ENCODE data around the gene NFAM1.

The NFAM1 gene

GRCh38 chr22:42396621-42397331 lies 35.4 kb downstream of the NFAM1 start:
- Histone ChIP-seq H3K4me1 (ENCODE audit: control insufficient read depth, insufficient read depth, low read length, poor library complexity, severe bottlenecking) (no peaks in the 10 kb centered on the region), H3K27ac (ENCODE audit: low read depth, low read length, severe bottlenecking) (no peak overlapping the region), H3K9me3 (ENCODE audit: control insufficient read depth, low read length) (no peaks in the 10 kb centered on the region), H3K36me3 (ENCODE audit: control insufficient read depth, insufficient read depth, low read length) (no peaks in the 10 kb centered on the region), H3K4me3 (ENCODE audit: extremely low read depth, insufficient read depth, low read length, poor library complexity, severe bottlenecking) (no peak overlapping the region)
- 76 to 79% methylated on average over 19 to 20 of the region's 24 CpGs for WGBS, 2 experiments (ENCODE audit: insufficient coverage in 2 of 2)

DNA sequence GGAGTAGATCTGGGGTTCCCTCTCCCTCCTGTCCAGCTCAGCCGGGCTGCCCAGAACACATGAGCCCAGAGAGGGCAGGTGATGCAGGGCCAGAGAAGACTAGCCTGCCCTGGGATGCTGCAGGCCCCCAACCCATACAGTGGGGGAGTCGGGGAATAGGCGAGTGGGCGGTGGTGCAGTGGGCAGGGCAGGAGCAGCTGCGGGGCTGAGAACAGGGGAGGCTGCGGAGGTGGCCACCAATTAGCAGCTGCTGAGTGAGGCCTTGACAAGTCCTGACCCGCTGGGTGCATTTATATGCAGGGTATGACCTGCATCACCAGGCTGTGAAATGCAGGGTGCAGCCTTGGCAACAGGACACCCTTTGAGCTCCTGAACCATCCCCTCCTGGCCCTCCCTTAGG lies 43.1 kb downstream of the NFAM1 start:
- Histone ChIP-seq H3K27ac (ENCODE audit: low read depth, low read length, severe bottlenecking) (no peak overlapping the region), H3K4me1 (ENCODE audit: control insufficient read depth, insufficient read depth, low read length, poor library complexity, severe bottlenecking) (peaks cover 3% of the 10 kb centered on the region), H3K4me3 (ENCODE audit: extremely low read depth, insufficient read depth, low read length, poor library complexity, severe bottlenecking) (no peak overlapping the region), H3K9me3 (ENCODE audit: control insufficient read depth, low read length) (no peaks in the 10 kb centered on the region), H3K36me3 (ENCODE audit: control insufficient read depth, insufficient read depth, low read length) (no peaks in the 10 kb centered on the region)
- 75 to 78% methylated on average over 6 of the region's 7 CpGs for WGBS, 2 experiments (ENCODE audit: insufficient coverage in 2 of 2)

DNA sequence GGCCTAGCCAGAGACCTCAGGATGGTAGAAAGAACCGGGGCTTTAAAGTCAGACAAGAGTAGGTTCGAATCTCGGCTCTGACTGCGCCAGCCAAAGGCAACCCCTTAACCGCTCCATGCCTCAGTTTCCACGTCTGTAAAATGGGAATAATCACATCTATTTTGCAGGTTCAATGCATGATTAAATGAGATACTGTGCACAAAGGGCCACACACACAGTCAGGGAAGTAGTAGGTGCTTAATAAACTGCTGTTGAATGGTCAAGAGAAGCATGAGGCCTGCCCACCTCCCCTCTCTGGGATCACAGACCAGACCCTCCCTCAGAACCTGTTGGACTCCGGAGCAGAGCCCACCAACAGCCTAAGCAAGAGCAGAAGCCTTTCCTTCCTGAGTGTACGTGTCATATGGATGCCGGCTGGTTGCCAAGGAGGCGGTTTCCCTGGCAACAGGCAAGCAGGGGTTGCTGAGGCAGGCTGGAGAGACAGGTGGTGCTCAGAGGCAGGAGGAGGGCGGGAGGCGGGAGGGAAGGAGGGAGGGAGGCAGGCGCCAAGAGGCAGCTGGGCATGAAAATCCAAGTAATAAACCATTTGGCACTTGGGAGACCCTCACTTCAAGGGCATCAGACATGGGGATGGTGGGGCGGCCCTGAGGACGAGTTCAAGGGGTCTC lies 43.9 kb downstream of the NFAM1 start:
- Histone ChIP-seq H3K9me3 (ENCODE audit: control insufficient read depth, low read length) (no peaks in the 10 kb centered on the region), H3K36me3 (ENCODE audit: control insufficient read depth, insufficient read depth, low read length) (no peaks in the 10 kb centered on the region), H3K4me1 (ENCODE audit: control insufficient read depth, insufficient read depth, low read length, poor library complexity, severe bottlenecking) (peaks cover 3% of the 10 kb centered on the region), H3K4me3 (ENCODE audit: extremely low read depth, insufficient read depth, low read length, poor library complexity, severe bottlenecking) (no peak overlapping the region), H3K27ac (ENCODE audit: low read depth, low read length, severe bottlenecking) (no peak overlapping the region)
- WGBS, 2 experiments (ENCODE audit: insufficient coverage in 2 of 2), result 79 to 86% methylated on average over 12 to 13 of the region's 15 CpGs

- no peaks in the 10 kb centered on the region for H3K36me3 ChIP-seq (ENCODE audit: control insufficient read depth, insufficient read depth, low read length)
- peaks cover 3% of the 10 kb centered on the region for H3K4me1 ChIP-seq (ENCODE audit: control insufficient read depth, insufficient read depth, low read length, poor library complexity, severe bottlenecking)
- 74 to 79% methylated on average over 4 to 6 of the region's 6 CpGs for WGBS, 2 experiments (ENCODE audit: insufficient coverage in 2 of 2)
- H3K4me3 ChIP-seq (ENCODE audit: extremely low read depth, insufficient read depth, low read length, poor library complexity, severe bottlenecking), result no peak overlapping the region
- H3K9me3 ChIP-seq (ENCODE audit: control insufficient read depth, low read length), result no peaks in the 10 kb centered on the region
- no peak overlapping the region for H3K27ac ChIP-seq (ENCODE audit: low read depth, low read length, severe bottlenecking)
These were observed 44.6 kb downstream of the NFAM1 start for GRCh38 chr22:42387631-42388030.

- Histone ChIP-seq H3K36me3 (ENCODE audit: control insufficient read depth, insufficient read depth, low read length) (no peaks in the 10 kb centered on the region), H3K27ac (ENCODE audit: low read depth, low read length, severe bottlenecking) (no peak overlapping the region), H3K4me1 (ENCODE audit: control insufficient read depth, insufficient read depth, low read length, poor library complexity, severe bottlenecking) (peaks cover 3% of the 10 kb centered on the region), H3K4me3 (ENCODE audit: extremely low read depth, insufficient read depth, low read length, poor library complexity, severe bottlenecking) (no peak overlapping the region), H3K9me3 (ENCODE audit: control insufficient read depth, low read length) (no peaks in the 10 kb centered on the region)
- WGBS, 2 experiments (ENCODE audit: insufficient coverage in 2 of 2), result 86 to 94% methylated on average over 8 of the region's 8 CpGs
These were observed 46.5 kb downstream of the NFAM1 start for GRCh38 chr22:42385696-42386095.

DNA sequence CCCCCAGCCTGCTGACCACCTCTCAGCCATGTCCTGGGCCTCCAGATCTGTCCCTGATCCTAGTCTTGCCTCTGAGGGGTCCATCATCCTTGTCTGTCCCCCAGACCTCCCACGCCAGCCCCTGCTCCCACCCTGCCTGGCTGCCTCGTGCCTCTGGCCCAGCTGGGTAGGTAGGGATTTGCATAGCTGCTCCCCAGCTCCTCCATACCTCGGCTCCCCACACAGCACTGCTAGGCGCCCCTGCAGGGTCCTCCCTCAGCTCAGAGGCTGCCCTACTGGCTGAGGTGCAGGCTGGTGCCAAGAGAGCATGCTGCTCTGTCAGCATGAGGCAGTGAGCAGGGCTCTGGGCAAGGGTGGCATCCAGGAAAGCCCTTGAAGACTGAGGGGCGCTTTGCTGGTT lies 47.7 kb downstream of the NFAM1 start:
- Histone ChIP-seq H3K27ac (ENCODE audit: low read depth, low read length, severe bottlenecking) (no peak overlapping the region), H3K9me3 (ENCODE audit: control insufficient read depth, low read length) (no peaks in the 10 kb centered on the region), H3K4me1 (ENCODE audit: control insufficient read depth, insufficient read depth, low read length, poor library complexity, severe bottlenecking) (peaks cover 3% of the 10 kb centered on the region), H3K4me3 (ENCODE audit: extremely low read depth, insufficient read depth, low read length, poor library complexity, severe bottlenecking) (no peak overlapping the region), H3K36me3 (ENCODE audit: control insufficient read depth, insufficient read depth, low read length) (no peaks in the 10 kb centered on the region)
- WGBS, 2 experiments (ENCODE audit: insufficient coverage in 2 of 2), result 70 to 86% methylated on average over 4 to 5 of the region's 5 CpGs

GRCh38 chr22:42383851-42384417 lies 48.3 kb downstream of the NFAM1 start:
- 90 to 92% methylated on average over 2 to 6 of the region's 7 CpGs for whole genome bisulfite sequencing, 2 experiments (ENCODE audit: insufficient coverage in 2 of 2)
- H3K27ac ChIP-seq (ENCODE audit: low read depth, low read length, severe bottlenecking), result no peak overlapping the region
- no peaks in the 10 kb centered on the region for H3K36me3 ChIP-seq (ENCODE audit: control insufficient read depth, insufficient read depth, low read length)
- H3K4me3 ChIP-seq (ENCODE audit: extremely low read depth, insufficient read depth, low read length, poor library complexity, severe bottlenecking), result no peak overlapping the region
- no peaks in the 10 kb centered on the region for H3K9me3 ChIP-seq (ENCODE audit: control insufficient read depth, low read length)
- peaks cover 3% of the 10 kb centered on the region for H3K4me1 ChIP-seq (ENCODE audit: control insufficient read depth, insufficient read depth, low read length, poor library complexity, severe bottlenecking)

- 87 to 91% methylated on average over 5 of the region's 5 CpGs for WGBS, 2 experiments (ENCODE audit: insufficient coverage in 2 of 2)
- no peaks in the 10 kb centered on the region for H3K36me3 ChIP-seq (ENCODE audit: control insufficient read depth, insufficient read depth, low read length)
- H3K4me1 ChIP-seq (ENCODE audit: control insufficient read depth, insufficient read depth, low read length, poor library complexity, severe bottlenecking), result peaks cover 3% of the 10 kb centered on the region
These were observed 48.9 kb downstream of the NFAM1 start for GRCh38 chr22:42383287-42383686.

DNA sequence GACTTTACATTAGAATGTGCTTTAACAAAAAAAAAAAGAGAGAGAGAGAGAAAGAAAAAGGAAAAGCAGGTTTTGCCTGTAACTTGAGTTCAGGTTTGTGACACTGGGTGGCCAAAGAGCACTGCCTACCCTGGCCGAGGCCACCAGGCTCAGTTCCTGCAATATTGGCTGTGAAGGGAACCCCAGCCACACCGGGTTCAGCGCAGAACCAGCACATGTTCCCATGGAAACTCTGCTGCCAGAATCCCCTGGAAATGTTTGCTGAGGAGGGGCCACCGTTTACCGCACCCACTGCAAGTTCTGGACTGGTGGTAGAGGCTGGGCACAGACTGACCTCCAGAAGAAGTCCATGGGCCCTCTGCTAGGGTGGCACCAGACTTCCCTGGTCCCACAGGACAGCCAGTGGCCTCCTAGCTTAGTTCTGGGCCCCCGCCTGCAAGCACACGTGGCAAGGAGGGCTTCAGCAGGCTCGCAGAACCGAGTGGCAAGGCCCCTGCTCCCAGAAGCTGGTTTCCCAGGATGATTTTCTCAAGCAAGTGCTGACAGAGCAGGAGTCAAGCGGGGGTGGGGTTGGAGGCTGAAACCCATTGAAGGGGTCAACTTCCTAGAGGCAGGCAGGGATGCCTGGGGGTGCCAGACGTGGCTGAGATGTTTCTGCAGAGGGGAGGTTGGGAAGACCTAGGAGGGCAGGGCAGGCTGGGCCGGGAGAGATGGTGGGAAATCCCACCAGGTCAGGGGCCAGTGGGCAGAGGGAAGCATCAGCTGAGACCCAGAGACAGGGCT lies 51.2 kb downstream of the NFAM1 start:
- Histone ChIP-seq H3K4me3 (ENCODE audit: extremely low read depth, insufficient read depth, low read length, poor library complexity, severe bottlenecking) (no peak overlapping the region), H3K4me1 (ENCODE audit: control insufficient read depth, insufficient read depth, low read length, poor library complexity, severe bottlenecking) (peaks cover 6% of the 10 kb centered on the region), H3K36me3 (ENCODE audit: control insufficient read depth, insufficient read depth, low read length) (no peaks in the 10 kb centered on the region), H3K27ac (ENCODE audit: low read depth, low read length, severe bottlenecking) (no peak overlapping the region), H3K9me3 (ENCODE audit: control insufficient read depth, low read length) (no peaks in the 10 kb centered on the region)
- 61 to 71% methylated on average over 10 to 11 of the region's 12 CpGs for WGBS, 2 experiments (ENCODE audit: insufficient coverage in 2 of 2)

More at GRCh38 chr22:42383287-42383686, 48.9 kb downstream of the NFAM1 start:
- H3K9me3 ChIP-seq (ENCODE audit: control insufficient read depth, low read length), result no peaks in the 10 kb centered on the region
- H3K27ac ChIP-seq (ENCODE audit: low read depth, low read length, severe bottlenecking), result no peak overlapping the region
- H3K4me3 ChIP-seq (ENCODE audit: extremely low read depth, insufficient read depth, low read length, poor library complexity, severe bottlenecking), result no peak overlapping the region

DNA sequence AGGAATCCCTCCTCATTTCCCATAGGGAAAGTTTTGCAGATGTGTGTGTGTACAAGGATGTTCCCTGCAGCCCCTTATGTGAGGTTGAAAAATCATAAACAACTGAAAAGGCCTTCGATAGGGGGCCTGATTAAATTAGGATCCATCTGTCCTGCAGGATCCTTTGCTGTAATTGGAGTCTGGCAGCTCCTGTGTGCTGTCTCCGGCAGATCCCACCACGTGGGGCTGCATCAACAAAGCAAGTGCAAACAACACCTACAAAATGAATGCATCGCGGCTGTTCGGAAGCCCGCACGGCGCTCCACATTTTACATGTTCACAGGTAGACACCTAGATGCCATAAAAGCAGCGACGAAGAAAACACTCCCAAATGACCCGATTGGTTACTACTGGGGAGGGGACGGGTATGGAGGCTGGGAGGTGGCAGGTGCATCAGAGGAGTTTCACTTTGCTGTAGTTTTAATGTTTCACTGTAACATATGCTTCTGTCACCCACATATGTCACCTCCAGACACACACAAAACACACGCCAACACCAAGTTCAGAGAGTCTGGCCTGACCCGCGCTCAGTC lies 52.2 kb downstream of the NFAM1 start:
- H3K9me3 ChIP-seq (ENCODE audit: control insufficient read depth, low read length), result no peaks in the 10 kb centered on the region
- WGBS, 2 experiments (ENCODE audit: insufficient coverage in 2 of 2), result 75 to 89% methylated on average over 7 to 10 of the region's 16 CpGs
- no peak overlapping the region for H3K4me3 ChIP-seq (ENCODE audit: extremely low read depth, insufficient read depth, low read length, poor library complexity, severe bottlenecking)
- no peak overlapping the region for H3K27ac ChIP-seq (ENCODE audit: low read depth, low read length, severe bottlenecking)
- no peaks in the 10 kb centered on the region for H3K36me3 ChIP-seq (ENCODE audit: control insufficient read depth, insufficient read depth, low read length)
- peaks cover 6% of the 10 kb centered on the region for H3K4me1 ChIP-seq (ENCODE audit: control insufficient read depth, insufficient read depth, low read length, poor library complexity, severe bottlenecking)
